C4-2B (cell line): ENCODE results near the gene POFUT2.

Experiments used
- ZFX ChIP-seq: fragments of 450-650 bp; IDR thresholded peaks from 2 replicates; pipeline ENCODE4 v1.6.1; 2017
- TF ChIP-seq, protein P1 (sequence below): fragments of 450-650 bp; conservative IDR thresholded peaks from 2 replicates; pipeline ENCODE4 v1.5.1; 2017; ENCODE audit warnings: mild to moderate bottlenecking

DNA sequence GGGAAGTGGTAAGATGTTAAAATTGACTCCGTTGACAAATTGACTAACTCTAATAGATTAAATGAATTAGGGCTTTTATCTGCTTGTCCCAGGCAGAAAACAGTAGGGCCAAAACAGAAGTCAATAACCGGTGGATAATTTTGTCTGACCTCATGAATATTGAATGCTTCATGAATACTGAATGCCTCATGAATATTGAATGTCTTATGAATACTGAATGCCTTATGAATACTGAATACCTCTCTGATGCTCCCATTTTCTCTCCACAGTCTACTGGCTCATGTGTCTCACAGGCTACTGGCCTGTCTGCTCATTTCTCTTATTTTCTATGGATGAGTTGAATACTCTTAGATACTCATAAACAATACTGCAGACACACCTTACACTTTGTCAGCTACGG lies 56.0 kb downstream of the POFUT2 start:
- TF ChIP-seq, protein P1, sequence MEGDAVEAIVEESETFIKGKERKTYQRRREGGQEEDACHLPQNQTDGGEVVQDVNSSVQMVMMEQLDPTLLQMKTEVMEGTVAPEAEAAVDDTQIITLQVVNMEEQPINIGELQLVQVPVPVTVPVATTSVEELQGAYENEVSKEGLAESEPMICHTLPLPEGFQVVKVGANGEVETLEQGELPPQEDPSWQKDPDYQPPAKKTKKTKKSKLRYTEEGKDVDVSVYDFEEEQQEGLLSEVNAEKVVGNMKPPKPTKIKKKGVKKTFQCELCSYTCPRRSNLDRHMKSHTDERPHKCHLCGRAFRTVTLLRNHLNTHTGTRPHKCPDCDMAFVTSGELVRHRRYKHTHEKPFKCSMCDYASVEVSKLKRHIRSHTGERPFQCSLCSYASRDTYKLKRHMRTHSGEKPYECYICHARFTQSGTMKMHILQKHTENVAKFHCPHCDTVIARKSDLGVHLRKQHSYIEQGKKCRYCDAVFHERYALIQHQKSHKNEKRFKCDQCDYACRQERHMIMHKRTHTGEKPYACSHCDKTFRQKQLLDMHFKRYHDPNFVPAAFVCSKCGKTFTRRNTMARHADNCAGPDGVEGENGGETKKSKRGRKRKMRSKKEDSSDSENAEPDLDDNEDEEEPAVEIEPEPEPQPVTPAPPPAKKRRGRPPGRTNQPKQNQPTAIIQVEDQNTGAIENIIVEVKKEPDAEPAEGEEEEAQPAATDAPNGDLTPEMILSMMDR = no peak
- no peak for TF ChIP-seq ZFX
